Measurements from ENCODE around the gene CPT1A. TPM values are rescaled to one million over a fixed set of nuclear protein-coding genes. Genes with fewer than 3 reads are reported as not detected.

Gene CPT1A
- total RNA-seq, 1 donor from 2014 or later, result 29.2 TPM

- Histone ChIP-seq H3K27me3 (ENCODE audit: control insufficient read depth, insufficient read depth, low read length) (no peaks in the 10 kb centered on the region), H3K36me3 (ENCODE audit: control insufficient read depth, insufficient read depth, low read length) (peaks cover 2% of the 10 kb centered on the region), H3K4me3 (ENCODE audit: low read depth, low read length) (peak overlapping the region; percentile 25)
- no peak for TF ChIP-seq CTCF (IDR thresholded peaks at IDR 0.05; ENCODE audit: insufficient read depth, low read length, severe bottlenecking)
- no peak for FAIRE-seq
- no peak for DNase-seq (ENCODE audit: low read depth)
Measured at GRCh38 chr11:68838572-68838964, 3.1 kb downstream of the CPT1A start.

- FAIRE-seq (no peak), DNase-seq (ENCODE audit: low read depth) (no peak)
- H3K4me3 ChIP-seq (ENCODE audit: low read depth, low read length), result no peak overlapping the region
- peaks cover 2% of the 10 kb centered on the region for H3K36me3 ChIP-seq (ENCODE audit: control insufficient read depth, insufficient read depth, low read length)
- no peak for TF ChIP-seq CTCF (IDR thresholded peaks at IDR 0.05; ENCODE audit: insufficient read depth, low read length, severe bottlenecking)
- H3K27me3 ChIP-seq (ENCODE audit: control insufficient read depth, insufficient read depth, low read length), result no peaks in the 10 kb centered on the region
Measured at GRCh38 chr11:68837583-68838571, 3.8 kb downstream of the CPT1A start.

GRCh38 chr11:68835749-68836148 lies 6.0 kb downstream of the CPT1A start:
- no peak for TF ChIP-seq CTCF (IDR thresholded peaks at IDR 0.05; ENCODE audit: insufficient read depth, low read length, severe bottlenecking)
- DNase-seq (ENCODE audit: low read depth), result no peak
- Histone ChIP-seq H3K27me3 (ENCODE audit: control insufficient read depth, insufficient read depth, low read length) (no peaks in the 10 kb centered on the region), H3K36me3 (ENCODE audit: control insufficient read depth, insufficient read depth, low read length) (peaks cover 2% of the 10 kb centered on the region), H3K4me3 (ENCODE audit: low read depth, low read length) (no peak overlapping the region)
- no peak for FAIRE-seq

GRCh38 chr11:68835328-68835727 lies 6.4 kb downstream of the CPT1A start:
- DNase-seq (ENCODE audit: low read depth), result no peak
- Histone ChIP-seq H3K27me3 (ENCODE audit: control insufficient read depth, insufficient read depth, low read length) (no peaks in the 10 kb centered on the region), H3K4me3 (ENCODE audit: low read depth, low read length) (no peak overlapping the region), H3K36me3 (ENCODE audit: control insufficient read depth, insufficient read depth, low read length) (peaks cover 2% of the 10 kb centered on the region)
- TF ChIP-seq CTCF (IDR thresholded peaks at IDR 0.05; ENCODE audit: insufficient read depth, low read length, severe bottlenecking), result no peak
- no peak for FAIRE-seq

- DNase-seq (ENCODE audit: low read depth) (no peak), FAIRE-seq (no peak)
- TF ChIP-seq CTCF (IDR thresholded peaks at IDR 0.05; ENCODE audit: insufficient read depth, low read length, severe bottlenecking), result no peak
- no peaks in the 10 kb centered on the region for H3K27me3 ChIP-seq (ENCODE audit: control insufficient read depth, insufficient read depth, low read length)
- peaks cover 2% of the 10 kb centered on the region for H3K36me3 ChIP-seq (ENCODE audit: control insufficient read depth, insufficient read depth, low read length)
- H3K4me3 ChIP-seq (ENCODE audit: low read depth, low read length), result no peak overlapping the region
Measured at GRCh38 chr11:68832476-68833181, 9.1 kb downstream of the CPT1A start.

All from bronchial epithelial cell (primary cell).